GM21717 (cell line): ENCODE measurements around the gene PTPN9.
"Not testable (repeated sequence)": the region's sequence is repeated elsewhere in the genome, so short reads cannot be mapped to it uniquely, and the experiment has no call there.

Experiments
- ATAC-seq: cut with Tn5 transposase; IDR thresholded peaks from one replicate; pipeline ENCODE4 v1.9.1; 2021; ENCODE audit warnings: mild to moderate bottlenecking, moderate library complexity; ENCODE audit not compliant: unreplicated experiment

Gene PTPN9

GRCh38 chr15:75583701-75584100 is 4.6 kb upstream of the PTPN9 start:
- no peak for ATAC-seq

GRCh38 chr15:75582943-75583342 is 3.8 kb upstream of the PTPN9 start:
- not testable (repeated sequence) for ATAC-seq

GRCh38 chr15:75578173-75578947 is 755 bp downstream of the PTPN9 start:
- ATAC-seq = no peak

- no peak for ATAC-seq
These were observed 1.5 kb downstream of the PTPN9 start for GRCh38 chr15:75577401-75578172.

GRCh38 chr15:75573648-75574384 is 5.3 kb downstream of the PTPN9 start:
- ATAC-seq = no peak

GRCh38 chr15:75570126-75570845 is 8.8 kb downstream of the PTPN9 start:
- ATAC-seq = no peak

- no peak for ATAC-seq
These were observed 13.8 kb downstream of the PTPN9 start for GRCh38 chr15:75565062-75565970.

- no peak for ATAC-seq
These were observed 17.2 kb downstream of the PTPN9 start for GRCh38 chr15:75561888-75562287.

GRCh38 chr15:75559360-75559759 is 19.8 kb downstream of the PTPN9 start:
- ATAC-seq = not testable (repeated sequence)

GRCh38 chr15:75558955-75559354 is 20.2 kb downstream of the PTPN9 start:
- ATAC-seq = not testable (repeated sequence)

GRCh38 chr15:75554717-75555116 is 24.4 kb downstream of the PTPN9 start:
- ATAC-seq = no peak

- ATAC-seq = no peak
These were observed 25.5 kb downstream of the PTPN9 start for GRCh38 chr15:75553659-75554058.

GRCh38 chr15:75551091-75551490 is 28.0 kb downstream of the PTPN9 start:
- no peak for ATAC-seq

- ATAC-seq = no peak
These were observed 34.1 kb downstream of the PTPN9 start for GRCh38 chr15:75545064-75545463.

GRCh38 chr15:75544359-75544758 is 34.8 kb downstream of the PTPN9 start:
- ATAC-seq = no peak

GRCh38 chr15:75542949-75543545 is 36.1 kb downstream of the PTPN9 start:
- not testable (repeated sequence) for ATAC-seq

- ATAC-seq = no peak
These were observed 36.7 kb downstream of the PTPN9 start for GRCh38 chr15:75542386-75542797.

GRCh38 chr15:75538376-75538775 is 40.7 kb downstream of the PTPN9 start:
- no peak for ATAC-seq

- no peak for ATAC-seq
These were observed 45.2 kb downstream of the PTPN9 start for GRCh38 chr15:75533945-75534344.
